SIG-M5 (cell line): ENCODE results near the gene TESK1.
"Not testable (repeated sequence)": the region's sequence is repeated elsewhere in the genome, so short reads cannot be mapped to it uniquely, and the experiment has no call there.

Source experiments
- DNase-seq: peaks from one replicate; lab custom pipeline; 2025; lab: John Stamatoyannopoulos, UW

Gene TESK1

DNA sequence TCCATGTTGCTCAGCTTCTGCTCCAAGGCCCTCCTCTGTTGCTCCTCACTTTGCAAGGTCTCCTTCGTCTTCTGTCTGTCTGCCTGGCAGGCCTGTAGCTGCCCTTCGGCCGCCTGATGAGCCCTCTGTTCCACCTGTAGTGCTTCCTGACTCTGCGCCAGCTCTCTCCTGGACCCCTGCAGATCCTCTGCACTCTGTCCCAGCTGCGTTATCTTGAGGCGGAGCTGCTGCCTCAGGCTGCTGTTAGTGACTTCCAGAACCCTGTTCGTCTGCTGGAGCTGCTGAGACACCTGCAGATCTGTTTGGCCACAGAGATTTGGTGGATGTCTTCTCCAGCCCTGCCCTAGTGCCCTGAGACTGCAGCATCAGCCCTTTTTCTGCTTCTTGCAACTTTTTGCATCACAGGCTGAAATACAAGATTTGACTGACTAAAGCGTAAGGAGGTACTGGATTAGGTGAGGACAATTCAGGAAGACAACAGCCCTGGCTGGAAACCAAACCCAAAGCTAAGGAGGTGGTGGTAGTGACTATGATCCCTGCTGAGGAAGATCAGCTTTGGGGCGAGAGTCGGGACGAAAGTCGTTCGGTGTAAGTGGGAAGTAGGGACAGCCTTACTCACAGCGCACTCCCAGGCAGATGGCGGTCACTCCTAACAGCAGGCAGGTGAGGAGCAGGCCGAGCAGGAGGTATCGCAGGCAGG is 11.1 kb downstream of the TESK1 start:
- DNase-seq, result no peak

DNA sequence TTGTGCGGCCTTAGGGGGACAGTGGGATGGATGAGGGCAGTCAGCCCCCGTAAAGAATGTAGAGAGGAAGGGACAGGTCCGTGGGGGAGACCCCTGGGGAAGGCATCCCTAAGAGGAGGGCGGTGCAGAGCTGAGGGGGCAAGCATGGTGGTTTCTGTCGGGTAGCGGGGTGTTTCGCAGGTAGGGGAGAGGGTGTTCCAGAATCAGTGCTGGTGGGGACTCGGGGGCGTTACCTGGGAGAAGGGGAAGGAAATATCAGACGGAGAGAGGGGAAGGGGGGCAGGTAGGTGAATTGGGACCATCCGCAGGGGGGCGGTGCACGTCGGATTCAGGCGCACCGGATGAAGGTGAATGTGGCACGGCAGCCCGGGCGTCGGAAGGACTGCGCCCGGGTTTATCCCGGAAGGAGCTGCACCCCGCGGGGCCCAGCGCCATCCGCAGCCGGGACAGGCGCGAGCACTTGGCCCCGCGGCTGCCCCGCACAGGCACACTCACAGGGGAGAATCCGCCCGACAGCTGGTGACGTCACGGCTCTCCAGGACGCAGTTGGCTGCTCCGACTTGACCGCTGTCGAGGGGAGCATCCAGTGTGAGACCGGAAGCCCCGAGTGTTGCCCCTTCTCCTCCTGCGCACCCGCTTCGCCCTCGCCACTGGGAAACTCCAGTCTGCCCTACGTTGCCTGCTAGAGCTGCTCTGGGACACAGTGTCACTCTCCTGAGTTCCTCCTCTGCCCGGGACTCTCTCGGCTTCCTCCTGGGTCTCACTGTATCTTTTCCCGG is 11.8 kb downstream of the TESK1 start:
- no peak for DNase-seq

DNA sequence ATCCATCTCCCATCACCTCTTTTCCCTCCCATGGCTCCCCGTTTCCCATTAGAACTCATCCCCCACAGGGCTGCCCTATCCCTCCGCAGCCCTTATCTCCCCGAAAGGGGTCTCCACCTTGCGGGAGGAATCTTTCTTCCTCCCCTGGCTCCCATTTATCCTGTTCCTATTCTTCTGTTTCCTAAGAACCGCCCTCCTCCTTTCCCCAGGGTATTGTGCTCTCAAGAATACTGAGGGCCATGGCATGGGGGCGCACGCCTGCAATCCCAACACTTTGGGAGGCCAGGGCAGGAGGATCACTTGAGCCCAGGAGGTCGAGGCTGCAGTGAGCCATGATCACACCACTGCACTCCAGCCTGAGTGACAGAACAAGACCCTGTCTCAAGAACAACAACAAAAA is 12.5 kb downstream of the TESK1 start:
- DNase-seq, result no peak

DNA sequence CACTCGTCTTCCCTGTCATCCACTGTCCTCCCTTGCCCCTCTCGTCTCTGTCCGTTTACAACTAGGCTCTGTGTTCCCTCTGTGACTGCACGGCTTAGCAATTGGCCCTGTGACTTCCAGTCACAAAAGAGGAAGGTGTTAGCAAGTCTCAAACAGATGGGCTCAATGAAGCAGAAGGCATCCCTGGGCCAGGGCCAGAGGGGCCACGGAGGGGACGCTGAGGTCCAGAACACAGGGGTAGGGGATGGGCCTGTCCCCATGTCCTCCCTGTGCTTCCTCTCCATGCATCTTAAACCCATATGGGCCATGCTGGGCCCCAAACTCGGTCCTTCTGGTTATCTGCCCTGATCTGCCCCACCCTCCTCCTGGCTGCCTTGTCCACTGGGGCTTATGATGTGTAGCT is 13.3 kb downstream of the TESK1 start, which contains the start of gene CD72:
Gene CD72, minus strand, starts transcription at position 89 of the 403 bp plus-strand sequence. CDS start 110 bp downstream, outside the sequence.
- no peak for DNase-seq

DNA sequence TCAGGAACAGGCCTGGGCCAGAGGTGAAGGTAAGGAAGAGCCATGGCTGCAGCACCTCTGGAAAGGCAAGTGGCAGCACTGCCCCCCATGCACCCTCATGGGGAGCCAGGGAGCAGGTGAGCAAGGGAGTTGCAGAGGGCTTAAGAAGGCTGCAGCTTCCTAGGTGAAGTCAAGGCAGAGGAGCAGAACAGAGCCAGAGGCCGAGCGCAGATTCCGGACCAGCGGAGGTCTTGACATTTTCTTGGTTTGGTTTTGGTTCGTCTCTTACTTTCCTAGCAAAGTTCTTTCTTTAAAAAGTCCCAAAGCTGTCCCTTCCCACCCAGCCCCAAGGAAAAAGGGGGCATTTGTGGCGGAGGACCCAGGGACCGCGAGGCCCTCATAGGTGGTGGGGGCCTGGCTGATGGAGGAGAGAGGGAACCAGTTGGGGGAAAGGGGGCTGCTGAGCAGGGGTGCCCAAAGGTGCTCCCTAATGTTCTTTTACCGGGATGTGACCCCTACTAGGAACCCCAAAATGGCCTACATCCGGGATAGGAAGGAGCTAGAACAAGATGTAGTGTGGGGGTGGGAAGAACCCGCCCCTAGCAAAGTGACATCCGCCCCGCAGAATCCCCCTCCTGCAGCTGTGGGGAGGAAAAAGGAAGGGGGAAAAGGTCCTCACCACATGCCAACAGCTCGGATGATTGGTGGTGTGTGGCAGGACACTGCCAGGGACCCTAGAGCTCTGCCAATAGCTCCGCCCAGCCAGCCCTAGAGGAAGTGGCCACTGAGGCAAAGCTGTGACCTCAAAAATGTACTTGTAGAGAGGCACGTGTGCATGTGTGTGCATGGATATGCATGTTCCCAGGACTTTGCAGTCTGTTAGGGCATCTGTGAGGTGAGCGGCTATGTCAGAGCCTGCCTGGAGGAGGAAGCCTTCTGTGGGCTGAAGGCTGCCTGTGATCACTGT is 14.1 kb downstream of the TESK1 start:
- no peak for DNase-seq

DNA sequence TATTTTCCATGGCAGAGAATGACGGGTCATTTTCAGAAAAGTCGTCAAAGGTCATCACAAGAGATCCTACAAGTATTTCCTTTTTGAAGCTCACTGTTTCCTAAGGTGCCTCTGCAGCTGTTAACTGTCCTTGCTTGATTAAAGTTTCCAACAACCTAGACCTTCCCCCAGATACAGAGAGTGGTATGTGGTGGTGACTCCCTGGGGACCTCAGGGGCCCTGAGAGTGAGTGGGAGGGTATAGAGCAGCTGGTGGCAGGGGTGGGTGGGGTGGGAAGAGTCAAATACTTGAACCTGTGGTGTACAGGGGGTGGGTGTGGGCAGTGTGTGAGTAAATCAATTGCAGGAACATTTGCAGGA is 14.7 kb downstream of the TESK1 start:
- DNase-seq, result no peak

DNA sequence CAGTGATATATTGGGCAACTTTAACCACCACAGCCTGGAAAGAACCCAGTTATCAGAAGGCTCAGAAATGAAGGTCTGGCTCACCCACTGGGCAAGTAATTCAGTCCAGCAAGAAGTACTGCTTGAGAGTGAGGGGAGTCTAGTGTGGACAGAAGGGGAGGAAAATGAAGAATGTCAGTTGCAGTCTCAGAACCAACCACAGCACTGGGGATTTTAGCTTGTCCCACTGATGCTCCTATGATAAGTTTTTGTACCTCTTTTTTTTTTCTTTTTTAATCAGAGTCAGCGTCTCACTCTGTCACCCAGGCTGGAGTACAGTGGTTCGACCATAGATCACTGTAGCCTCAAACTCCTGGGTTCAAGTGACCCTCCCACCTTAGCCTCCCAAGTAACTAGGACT is 22.5 kb downstream of the TESK1 start:
- DNase-seq, result no peak

DNA sequence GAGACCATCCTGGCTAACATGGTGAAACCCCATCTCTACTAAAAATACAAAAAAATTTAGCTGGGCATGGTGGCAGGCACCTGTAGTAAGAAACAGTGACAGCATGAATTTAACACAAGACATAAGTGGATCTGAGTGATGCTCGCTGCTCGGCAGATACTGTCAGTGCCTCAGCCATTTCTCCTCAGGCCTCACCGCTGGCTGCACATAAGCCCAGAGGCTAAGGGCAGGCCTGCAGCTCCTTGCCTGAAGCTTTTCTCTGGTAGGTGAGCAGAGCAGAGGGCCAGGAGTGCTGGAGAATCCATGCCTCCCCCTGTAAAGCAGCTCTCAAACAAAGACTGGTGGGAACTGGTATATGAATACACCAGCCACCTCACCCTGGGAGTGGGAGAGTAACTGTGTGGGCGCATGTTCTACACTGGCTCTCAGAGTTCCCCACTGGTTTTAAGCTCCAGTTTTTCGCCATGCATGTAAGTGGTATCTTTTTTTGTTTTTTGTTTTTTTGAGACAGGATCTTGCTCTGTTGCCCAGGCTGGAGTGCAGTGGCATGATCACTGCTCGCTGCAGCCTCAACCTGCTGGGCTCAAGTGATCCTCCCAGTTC is 23.4 kb downstream of the TESK1 start:
- no peak for DNase-seq

DNA sequence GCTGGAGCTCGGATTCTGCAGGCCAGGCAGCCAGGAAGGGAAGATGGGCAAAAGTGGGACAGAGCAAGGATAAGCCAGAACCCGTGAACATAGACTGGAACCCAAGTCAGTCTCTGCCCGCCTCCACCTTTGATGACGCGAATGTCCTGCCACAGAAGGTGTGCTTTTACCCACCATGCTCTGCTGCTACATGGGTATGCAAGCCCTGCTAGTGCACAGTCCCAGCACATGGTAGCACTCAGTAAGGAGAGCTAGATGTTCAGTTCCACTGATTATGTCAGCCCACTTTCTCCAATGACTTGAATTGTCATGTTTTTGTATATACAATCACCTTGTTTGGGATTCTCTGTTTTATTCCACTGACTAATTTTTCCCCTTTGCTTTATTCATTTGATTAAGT is 24.5 kb downstream of the TESK1 start:
- DNase-seq, result no peak

DNA sequence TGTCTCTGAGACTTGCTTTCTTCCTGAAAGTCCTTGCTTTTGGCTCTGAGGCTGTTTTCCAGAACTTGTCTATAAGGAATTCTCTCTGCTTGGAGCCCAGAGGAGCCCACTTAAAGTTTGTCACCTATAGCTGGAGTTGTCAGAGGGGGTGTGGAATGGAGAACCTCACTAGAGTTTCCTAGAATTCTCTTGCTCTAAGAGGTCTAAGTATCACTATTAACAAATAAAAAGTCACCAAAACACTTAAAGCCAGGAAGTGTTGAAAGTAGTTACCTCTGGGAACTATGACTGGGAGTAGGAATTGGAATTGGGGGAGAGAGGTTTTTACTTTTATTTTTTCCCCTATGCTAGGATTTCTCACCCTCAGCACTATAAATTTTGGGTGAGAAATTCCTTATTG is 30.7 kb downstream of the TESK1 start:
- DNase-seq, result no peak

DNA sequence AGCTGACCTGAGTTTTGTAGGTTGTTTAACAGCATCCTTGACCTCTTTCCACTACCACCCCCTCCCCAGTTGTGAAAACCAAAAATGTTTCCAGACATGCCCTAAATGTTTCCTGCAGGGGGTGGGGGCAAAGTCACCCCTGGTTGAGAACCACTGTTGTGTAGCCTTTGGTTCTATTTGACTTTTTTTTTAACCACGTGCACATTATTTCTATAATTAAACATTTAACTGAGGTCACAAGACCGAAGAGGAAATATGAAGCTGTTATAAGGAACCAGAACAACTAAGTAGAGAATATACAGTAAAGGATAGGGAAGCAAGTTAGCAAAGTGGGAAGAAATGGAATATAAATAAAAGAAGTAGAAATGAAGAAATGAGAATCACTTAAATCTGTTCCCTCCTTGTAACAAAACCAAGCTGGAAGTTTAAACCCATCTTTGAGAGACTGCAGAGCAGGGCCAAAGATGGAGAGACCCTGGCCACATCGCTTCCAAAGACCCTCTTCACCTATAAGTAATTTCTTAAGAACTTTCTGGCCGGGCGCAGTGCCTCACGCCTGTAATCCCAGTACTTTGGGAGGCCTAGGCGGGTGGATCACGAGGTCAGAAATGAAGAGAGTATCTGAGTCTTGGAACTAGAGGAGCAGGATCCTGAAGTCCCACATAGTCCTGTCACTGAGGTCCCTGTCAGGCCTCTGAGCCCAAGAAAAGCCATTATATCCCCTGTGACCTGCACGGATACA is 31.2 kb downstream of the TESK1 start:
- DNase-seq, result no peak

DNA sequence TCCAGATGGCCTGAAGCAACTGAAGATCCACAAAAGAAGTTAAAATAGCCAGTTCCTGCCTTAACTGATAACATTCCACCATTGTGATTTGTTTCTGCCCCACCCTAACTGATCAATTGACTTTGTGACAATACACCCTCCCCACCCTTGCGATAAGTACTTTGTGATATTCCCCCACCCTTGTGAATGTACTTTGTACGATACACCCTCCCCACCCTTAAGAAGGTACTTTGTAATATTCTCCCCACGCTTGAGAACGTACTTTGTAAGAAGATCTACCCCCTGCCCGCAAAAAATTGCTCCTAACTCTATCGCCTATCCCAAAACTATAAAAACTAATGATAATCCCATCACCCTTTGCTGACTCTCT is 31.8 kb downstream of the TESK1 start:
- DNase-seq, result not testable (repeated sequence)

DNA sequence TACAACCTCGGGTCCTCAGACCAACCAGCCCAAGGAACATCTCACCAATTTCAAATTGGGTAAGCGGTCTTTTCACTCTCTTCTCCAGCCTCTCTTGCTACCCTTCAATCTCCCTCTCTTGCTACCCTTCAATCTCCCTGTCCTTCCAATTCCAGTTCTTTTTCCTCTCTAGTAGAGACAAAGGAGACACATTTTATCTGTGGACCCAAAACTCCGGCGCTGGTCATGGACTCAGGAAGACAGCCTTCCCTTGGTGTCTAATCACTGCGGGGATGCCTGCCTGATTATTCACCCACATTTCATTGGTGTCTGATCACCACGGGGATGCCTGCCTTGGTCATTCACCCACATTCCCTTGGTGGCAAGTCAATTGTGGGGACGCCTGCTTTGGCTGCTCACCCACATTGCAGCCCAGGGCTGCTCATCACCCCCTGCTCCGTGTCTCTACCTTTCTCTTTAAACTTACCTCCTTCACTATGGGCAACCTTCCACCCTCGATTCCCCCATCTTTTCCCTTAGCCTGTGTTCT is 32.4 kb downstream of the TESK1 start:
- not testable (repeated sequence) for DNase-seq

DNA sequence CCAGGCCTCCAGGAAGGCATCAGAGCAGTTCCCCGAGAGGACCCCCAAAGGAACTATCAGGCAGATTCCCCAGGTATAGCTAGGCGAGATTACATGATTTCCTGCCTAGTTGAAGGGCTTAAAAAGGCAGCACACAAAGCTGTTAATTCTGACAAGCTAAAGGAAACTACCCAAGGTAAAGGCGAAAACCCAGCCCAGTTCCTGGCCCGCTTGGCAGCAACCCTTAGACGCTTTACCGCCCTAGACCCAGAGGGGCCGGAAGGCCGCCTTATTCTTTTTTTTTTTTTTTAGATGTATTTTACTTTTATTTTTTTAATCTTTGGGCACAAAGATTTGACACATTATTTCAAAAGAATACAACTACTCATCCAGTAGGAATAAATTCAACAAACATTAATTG is 33.7 kb downstream of the TESK1 start:
- DNase-seq, result not testable (repeated sequence)

DNA sequence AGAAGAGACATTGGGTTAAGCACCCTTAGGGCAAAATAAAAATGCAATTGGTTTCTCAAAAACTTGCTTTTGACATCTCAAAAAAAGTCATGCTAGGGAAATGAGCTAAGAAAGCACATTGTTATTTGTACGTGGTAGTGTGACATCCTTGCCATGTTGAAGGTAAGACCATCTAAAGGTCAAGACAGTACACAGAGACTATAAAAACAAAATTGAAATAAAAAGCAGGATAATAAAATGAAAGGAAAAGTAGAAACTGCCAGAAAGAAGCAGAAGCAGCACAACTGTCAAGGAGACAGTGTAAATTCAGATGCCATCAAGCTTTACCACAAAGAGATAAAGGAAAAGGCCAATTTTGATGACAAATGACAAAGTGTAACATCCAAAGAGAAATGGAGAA is 34.2 kb downstream of the TESK1 start:
- DNase-seq, result not testable (repeated sequence)

DNA sequence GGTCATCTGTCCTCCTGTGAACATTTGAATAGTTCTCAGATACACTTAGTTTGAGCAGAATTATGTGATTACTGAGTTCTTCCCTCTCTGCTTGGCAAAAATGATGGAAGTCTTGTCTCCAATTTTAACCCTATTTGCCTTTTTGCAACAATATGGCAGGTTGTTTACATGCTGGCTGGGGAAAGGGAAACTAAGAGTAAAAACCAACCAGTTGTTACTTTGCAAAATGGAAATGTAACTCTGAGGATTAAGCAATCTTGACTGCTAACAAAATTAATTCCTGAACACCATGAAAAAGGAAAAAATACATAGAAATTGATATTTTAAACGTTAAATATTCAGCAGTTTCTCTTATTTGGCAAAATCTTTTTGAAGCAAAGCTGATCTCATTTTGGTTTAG is 34.6 kb downstream of the TESK1 start:
- no peak for DNase-seq

DNA sequence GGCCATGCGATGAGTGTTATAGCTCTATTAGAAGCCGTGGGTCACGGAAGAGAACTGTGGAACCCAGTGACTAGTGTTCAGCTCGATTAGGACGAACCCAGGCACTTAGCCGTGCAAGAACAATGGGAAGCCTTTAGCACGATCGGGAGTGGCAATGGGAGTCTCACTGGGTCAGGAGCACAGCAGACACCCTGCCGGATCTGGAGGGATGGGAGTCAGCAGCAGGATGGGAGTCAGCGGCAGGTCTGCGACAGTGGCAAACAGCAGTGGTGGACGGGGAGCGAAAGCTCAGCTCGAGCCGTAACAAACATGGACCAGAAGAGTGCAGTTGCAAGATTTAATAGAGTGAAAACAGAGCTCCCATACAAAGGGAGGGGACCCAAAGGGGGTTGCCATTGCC is 35.4 kb downstream of the TESK1 start:
- not testable (repeated sequence) for DNase-seq

DNA sequence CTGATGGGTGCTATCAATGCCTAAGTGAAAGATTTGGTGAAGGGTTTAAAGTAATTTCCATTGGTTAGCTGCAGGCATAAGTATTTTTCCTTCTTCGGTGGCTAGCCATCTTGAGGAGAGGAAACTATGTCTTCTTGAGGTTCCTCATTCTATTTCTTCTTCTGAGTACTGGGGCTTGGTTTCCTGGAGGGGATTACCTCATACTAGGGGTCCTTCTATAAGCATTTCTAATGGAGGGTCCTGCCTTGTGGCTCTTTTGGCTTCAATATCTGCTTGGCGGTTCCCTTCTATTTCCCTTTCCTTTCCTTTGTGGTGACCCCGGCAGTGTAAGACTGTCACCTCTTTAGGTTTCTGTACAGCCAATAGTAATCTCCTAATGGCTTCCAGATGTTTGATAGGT is 36.4 kb downstream of the TESK1 start:
- not testable (repeated sequence) for DNase-seq

DNA sequence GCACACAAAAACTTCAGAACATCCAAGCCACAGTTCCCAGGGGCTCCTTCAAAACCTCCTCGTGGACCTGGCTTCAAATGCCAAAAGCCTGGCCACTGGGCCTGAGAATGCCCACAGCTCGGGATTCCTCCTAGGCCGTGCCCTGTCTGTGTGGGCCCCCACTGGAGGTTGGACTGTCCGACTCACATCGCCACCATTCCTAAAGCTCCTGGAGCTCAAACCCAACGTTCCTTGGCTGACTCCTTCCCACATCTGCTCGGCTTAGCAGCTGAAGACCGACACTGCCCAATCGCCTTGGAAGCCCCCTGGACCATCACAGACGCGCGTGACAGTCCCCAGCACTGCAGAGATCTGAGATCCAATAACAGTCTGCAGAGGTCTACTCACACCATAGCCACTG is 38.0 kb downstream of the TESK1 start:
- DNase-seq, result no peak

DNA sequence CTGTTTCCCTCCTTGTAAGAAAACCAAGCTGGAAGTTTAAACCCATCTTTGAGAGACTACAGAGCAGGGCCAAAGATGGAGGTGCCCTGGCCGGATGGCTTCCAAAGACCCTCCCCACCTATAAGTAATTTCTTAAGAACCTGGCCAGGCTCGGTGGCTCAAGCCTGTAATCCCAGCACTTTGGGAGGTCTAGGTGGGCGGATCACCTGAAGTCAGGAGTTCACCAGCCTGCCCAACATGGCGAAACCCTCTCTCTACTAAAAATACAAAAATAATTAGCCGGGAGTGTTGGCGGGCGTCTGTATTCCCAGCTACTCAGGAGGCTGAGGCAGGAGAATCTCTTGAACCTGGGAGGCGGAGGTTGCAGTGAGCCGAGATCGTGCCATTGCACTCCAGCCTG is 40.7 kb downstream of the TESK1 start:
- not testable (repeated sequence) for DNase-seq

DNA sequence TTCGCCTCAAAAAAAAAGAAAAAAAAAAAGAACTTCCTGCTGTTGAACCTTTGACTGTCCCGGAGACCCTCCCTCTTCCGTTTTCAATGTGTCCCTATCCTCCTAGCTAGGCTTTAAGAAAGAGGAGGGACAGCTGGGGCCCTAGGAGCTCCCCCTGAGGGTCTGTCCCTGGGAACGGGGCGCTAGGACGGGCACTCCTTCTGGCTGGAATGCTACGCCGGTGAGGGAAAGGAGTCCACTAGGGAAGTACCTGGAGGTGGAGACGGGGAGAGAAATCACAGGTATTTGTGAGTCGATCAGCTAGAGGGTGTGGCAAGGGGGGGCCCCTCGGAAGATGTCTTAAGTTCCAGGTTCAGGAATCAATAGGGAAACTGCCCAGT is 41.1 kb downstream of the TESK1 start:
- no peak for DNase-seq
